Activated naive CD4-positive, alpha-beta T cell treated with Interleukin-2 at 50 U/mL for 16 hours (primary cell): ENCODE results near the gene KLF15.
"Not testable (repeated sequence)": the region's sequence is repeated elsewhere in the genome, so short reads cannot be mapped to it uniquely, and the experiment has no call there.

ENCODE experiments used
- DNase-seq: peaks from one replicate; pipeline ENCODE4 v3.0.0-alpha.2; 2020

KLF15 gene

GRCh38 chr3:126345641-126346460 is 11.4 kb downstream of the KLF15 start:
- DNase-seq = no peak

DNA sequence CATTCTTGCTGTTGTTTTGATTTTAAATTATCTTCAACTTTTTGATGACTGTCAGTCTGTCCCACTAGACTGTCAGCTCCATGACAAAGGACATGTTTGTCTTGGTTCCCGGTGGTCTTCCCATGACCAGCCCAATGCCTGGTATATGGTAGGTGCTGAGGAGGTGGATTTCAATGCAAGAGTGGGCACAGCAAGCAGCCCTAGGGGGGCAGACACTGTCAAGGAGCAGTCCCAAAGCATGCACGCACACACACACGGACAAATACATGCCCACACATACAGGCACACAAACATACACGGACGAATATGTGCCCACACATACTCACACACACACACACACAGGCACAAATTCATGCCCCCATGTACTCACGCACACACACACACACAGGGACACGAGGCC is 12.0 kb downstream of the KLF15 start:
- no peak for DNase-seq

- DNase-seq = no peak
Measured at GRCh38 chr3:126344380-126345041, 12.7 kb downstream of the KLF15 start.

GRCh38 chr3:126343649-126344035 is 13.6 kb downstream of the KLF15 start:
- no peak for DNase-seq

- no peak for DNase-seq
Measured at GRCh38 chr3:126342991-126343648, 14.1 kb downstream of the KLF15 start.

DNA sequence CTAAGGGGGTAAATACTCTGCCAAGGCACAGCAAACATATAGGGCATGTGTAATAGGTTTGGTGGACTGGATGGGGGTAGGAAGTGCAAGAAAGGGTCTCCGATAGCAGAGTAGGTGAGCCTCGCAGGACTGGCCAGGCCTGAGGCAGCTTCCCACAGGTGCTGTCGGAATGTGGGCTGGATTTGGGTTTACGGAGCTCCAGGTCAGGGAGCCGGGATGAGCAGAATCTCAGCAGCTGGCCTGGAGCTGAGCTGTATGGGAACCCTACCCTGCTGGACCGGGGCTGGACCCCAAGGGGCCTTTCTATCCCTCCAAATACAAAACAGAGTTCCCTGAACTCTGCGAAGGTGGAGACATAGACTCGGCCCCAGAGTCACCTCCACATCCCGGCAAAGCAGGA is 15.0 kb downstream of the KLF15 start:
- no peak for DNase-seq

DNA sequence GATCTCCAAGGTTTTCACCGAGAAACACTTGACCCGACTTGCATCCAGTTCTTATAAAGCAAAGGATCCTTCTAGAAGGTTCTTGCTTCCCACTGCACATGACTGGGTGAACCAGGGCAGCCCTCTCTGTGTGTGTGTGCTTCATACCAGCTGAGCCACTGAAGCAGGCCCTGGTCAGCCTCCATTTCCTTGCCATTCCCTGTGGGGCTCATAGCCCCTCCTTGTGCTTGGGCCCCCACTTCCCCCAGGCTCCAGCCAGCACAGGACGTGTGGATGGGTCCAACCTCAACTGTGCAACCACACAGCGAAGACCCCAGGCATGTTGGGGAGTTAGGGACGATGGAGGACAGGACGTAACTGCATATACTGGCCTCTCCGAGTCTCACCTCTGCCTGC is 15.5 kb downstream of the KLF15 start:
- DNase-seq = no peak

- no peak for DNase-seq
Measured at GRCh38 chr3:126340943-126341754, 16.1 kb downstream of the KLF15 start.

- DNase-seq = no peak
Measured at GRCh38 chr3:126340596-126340942, 16.6 kb downstream of the KLF15 start.

DNA sequence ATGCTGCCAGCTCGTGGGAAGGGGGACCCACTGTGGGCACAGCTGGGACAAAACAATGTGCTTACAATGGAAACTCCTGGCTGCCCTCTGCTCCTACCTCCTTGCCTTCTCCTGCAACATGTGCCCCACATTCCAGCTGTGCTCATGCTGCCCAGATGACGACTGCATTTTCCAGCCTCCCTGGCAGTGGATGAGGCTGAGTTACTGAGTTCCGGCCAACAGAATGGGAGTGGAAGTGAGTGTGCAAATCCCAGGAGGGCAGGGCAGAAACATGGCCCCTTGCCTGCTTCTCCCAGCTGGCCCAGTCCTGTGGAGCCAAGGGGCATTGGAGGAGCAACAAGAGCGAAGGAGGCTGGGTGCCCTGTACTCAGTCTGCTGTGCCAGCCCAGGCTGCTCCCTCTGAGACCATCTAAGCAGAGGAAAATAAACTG is 17.1 kb downstream of the KLF15 start:
- no peak for DNase-seq

GRCh38 chr3:126339466-126339865 is 17.7 kb downstream of the KLF15 start:
- no peak for DNase-seq

DNA sequence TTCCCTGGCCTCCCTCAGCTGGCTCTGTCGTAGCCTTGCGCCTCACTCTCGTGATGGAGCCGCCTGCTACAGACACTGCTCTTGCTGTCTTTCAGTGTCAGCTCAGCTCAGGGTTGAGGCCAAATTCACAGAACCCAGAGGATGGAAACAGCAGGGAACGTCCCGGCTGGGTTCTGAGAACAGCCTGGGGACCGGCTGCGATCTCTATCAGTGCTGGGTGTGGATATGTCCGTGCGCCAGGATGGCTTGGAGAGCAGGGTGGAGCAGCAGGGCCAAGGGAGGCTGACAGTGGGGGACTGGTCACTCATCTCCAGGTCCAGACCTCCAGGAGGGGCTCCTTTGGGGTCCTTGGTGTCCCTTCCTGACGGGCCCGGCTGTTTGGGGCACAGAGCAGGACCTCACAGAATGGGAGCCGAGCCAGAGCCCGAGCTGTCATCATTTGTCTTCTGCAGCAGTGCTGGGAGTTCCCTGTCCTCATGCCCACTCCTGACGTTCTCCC is 18.4 kb downstream of the KLF15 start:
- no peak for DNase-seq

GRCh38 chr3:126337980-126338651 is 19.1 kb downstream of the KLF15 start:
- no peak for DNase-seq

DNA sequence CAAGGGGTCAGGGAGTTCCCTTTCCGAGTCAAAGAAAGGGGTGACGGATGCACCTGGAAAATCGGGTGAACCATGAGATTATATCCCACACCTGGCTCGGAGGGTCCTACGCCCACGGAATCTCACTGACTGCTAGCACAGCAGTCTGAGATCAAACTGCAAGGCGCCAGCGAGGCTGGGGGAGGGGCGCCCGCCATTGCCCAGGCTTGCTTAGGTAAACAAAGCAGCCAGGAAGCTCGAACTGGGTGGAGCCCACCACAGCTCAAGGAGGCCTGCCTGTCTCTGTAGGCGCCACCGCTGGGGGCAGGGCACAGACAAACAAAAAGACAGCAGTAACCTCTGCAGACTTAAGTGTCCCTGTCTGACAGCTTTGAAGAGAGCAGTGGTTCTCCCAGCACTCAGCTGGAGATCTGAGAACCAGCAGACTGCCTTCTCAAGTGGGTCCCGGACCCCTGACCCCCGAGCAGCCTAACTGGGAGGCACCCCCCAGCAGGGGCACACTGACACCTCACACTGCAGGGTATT is 25.3 kb downstream of the KLF15 start:
- DNase-seq = not testable (repeated sequence)

GRCh38 chr3:126329927-126330725 is 27.1 kb downstream of the KLF15 start:
- DNase-seq = no peak

DNA sequence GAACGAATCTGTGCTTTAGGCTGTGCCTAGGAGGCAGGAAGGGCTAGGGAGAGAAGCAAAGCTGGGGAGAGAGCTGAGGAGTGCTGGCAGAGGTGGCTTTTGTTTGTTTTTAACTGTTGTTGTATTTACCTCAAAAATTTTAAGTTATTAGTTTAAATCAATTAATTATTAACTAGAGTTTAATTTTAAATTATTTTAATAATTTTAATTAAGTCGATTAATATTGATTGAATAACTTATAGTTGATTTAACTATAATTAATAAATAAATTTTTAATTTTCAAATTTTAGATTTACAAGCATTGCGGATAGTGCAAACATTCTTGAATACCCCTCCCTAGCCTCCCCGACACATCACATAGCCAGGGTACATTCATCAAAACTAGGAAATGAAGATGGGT is 30.6 kb downstream of the KLF15 start:
- no peak for DNase-seq

- no peak for DNase-seq
Measured at GRCh38 chr3:126322181-126322967, 34.8 kb downstream of the KLF15 start.

GRCh38 chr3:126321490-126321889 is 35.7 kb downstream of the KLF15 start:
- DNase-seq = no peak

GRCh38 chr3:126320517-126321293 is 36.5 kb downstream of the KLF15 start:
- no peak for DNase-seq
